GM21515 (cell line): Measurements from ENCODE around the gene CLSTN3.
"Not testable (repeated sequence)": the region's sequence is repeated elsewhere in the genome, so short reads cannot be mapped to it uniquely, and the experiment has no call there.

Source experiments
- ATAC-seq: cut with Tn5 transposase; IDR thresholded peaks from one replicate; pipeline ENCODE4 v1.9.1; 2021; ENCODE audit not compliant: unreplicated experiment

CLSTN3 gene

DNA sequence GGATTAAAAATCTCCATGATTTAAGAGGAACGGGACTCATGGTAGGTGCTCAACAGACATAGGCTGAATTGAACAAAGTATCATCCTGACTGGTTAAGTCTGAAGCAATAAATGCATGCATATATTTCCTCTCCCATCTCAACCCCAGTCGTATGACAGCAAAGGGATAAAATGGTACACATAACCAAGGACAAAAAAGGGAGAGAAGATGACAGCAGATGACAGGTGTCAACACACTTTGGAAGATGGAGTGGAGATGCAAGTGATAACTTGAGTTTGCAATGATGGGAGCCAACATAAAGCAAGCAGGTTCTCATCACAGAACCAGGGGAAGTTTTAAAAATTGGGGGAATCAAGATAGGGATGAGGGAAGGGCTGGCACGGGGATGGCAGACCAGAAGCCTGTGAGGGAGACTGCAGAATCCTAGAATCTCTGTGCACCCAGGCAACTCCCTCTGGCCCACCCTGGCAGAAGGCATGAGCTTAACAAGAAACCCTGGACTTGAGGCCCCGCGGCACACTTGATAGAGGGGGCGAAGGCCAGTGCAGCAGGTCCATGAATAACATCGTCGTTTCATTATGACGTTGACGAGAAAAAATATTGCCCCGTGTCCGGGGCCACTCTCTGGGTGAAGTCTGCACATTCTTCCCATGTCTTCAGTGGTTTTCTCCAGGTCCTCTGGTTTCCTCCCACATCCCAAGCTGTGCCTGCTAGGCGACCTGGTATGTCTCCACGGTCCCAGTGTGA, 26.2 kb upstream of the CLSTN3 start:
- ATAC-seq: no peak

DNA sequence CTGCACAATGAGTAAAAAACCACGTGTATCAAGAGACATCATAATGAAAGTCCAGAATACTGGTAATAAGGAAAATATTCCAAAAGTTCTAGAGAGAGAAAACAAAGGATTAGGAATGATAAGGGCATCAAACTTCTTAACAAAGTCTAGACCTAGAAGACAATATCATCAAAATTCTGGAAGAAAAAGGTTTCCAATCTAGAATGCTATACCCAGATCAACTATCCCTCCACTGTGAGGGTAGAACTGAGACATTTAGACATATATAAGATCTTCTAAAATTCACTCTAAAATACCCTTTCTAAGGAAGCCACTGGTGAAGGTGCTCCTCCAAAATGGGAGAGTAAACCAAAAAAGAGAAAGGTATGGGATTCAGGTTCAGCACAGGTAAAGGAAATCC, 24.1 kb upstream of the CLSTN3 start:
- no peak for ATAC-seq

DNA sequence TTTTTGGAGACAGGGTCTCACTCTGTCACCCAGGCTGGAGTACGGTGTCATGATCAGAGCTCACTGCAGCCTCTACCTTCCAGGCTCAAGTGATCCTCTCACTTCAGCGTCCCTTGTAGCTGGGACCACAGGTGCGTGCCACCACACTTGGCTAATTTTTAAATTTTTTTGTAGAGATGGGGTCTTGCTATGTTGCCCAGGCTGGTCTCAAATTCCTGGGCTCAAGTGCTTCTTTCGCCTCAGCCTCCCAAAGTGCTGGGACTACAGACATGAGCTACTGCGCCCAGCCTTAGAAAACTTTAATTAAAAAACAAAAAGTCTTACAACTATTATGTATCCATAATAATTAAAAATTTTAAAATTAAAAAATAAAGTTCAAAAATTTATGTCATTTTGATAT, 23.0 kb upstream of the CLSTN3 start:
- ATAC-seq: not testable (repeated sequence)

DNA sequence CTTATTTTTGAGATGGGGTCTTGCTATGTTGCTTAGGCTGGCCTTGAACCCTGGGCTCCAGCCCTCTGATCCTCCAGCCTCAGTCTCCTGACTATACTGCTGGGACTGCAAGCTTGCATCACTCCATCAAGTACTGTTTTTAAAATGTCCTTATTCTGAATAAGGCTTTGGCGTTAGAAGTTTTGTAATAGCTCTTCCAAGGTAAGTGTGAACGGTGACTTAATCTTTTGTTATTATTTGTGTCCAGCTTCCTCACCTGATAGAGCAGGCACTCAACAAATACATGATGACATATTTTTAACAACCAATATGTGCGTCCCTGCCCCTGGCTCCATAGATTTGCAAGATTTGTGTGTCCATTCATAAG, 22.6 kb upstream of the CLSTN3 start:
- ATAC-seq: no peak

DNA sequence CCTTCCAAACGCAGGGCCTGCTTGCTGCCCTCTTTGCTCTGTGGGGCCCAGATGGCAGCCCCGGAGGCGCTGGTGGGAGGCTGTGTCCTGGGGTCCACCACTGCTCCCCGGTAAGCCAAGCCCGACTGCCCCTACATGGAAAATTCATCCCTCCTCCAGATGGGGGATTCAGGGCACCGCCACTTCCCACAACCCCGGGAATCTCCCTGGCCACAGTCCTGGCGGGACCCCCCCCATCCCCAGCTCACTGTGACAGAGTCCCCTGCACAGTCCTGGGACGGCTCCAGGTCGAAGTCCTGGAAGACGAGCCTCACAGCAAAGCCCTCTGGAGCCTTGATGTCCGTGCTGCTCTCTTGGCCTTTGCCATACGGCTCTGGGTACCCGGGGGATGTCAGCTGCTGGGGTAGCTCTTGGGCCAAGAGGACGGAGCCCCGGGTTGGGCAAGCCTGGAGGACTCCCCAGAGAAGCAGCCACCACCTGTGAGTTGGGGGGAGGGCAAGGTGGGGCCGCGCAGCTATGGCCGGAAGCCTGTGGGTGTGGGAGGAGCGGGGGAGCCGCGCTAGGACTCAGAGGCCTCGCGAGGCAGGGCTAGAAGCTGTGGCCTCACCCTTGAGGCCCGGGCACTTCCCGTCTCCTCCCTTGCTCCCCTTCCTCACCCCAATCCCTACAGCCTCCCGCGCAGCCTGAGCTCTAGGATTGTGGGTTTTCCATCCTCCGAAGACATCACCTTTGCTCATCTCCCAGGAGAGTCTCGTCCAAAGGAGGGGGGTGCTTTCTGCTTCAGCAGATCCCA, 22.0 kb upstream of the CLSTN3 start:
- peak; percentile 84 for ATAC-seq

DNA sequence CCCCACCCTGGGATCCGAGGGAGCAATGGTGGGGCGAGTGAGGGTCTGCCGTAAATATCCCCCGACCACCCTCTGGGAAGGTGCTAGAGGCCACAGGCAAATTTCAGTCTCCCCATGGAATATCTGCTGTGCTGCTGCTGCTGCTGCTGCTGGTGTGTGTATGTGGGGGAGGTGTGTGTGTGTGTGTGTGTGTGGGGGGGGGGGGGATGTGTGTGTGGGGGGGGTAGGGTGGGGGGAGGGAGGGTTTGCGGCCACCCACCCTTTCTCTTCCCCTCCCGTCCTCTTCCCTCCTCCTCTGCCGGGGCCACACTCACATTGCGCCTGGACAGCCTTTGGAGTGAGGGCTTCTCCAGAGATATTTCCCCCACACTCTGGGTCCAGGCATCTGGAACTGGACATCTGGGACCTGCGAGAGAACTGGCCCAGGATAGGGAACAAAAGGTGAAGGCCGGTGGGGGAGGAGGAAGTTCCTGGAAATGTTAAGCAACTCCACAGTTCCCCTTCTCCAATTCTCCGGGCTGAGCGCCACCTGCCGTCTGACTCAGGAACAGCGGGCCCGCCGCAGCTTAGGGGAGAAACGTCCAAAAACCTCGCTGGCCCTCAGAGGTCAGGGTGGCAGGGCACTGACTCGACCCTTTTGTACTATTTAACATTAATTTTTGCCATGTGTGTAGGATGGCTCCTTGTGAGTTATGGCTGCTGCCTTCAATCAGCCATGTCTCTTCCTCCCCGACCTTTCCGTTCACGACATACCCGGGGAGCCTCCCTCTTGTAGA, 21.2 kb upstream of the CLSTN3 start, which contains the start of gene C1RL:
TSS of gene C1RL (minus strand) at position 419 of the 776 bp plus-strand sequence. CDS start at position 385, 34 bp downstream.
- no peak for ATAC-seq

DNA sequence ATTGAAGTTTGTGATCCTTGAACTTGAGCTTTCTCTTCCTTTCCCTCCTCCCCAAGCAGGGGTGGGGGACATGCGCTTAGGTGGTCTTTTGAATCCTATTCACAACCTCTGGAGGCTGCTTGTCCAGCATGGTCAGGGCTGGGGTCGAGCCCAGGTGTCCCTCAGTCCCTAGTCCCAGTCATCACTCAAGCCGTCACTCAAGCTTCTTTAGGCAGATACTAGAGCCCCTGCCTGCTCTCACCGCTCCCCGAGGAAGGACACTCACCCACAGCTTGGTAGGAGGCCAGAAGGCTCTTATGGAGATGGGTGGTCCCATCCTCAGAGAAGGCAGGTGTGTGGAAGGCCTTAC, 20.6 kb upstream of the CLSTN3 start:
- ATAC-seq: no peak

DNA sequence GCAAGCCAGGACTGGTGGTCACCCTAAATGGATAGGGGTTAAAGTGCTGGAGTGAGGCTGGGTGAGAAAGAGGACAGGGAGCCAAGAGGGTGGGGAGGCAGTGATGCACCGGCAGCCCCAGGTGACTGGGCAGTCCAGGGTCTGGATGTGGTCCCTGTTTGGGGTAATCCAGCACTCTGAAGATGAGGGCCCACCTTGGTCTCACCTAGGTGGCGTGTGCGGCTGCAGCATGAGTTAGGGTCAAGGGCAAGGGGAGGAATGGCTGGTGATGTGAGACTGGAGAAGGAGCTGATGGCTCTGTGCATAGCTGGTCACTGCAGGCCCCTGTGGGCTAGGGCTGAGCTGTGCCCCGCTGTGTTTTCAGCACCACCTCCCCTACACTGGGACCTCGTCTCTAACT, 19.5 kb upstream of the CLSTN3 start:
- no peak for ATAC-seq

DNA sequence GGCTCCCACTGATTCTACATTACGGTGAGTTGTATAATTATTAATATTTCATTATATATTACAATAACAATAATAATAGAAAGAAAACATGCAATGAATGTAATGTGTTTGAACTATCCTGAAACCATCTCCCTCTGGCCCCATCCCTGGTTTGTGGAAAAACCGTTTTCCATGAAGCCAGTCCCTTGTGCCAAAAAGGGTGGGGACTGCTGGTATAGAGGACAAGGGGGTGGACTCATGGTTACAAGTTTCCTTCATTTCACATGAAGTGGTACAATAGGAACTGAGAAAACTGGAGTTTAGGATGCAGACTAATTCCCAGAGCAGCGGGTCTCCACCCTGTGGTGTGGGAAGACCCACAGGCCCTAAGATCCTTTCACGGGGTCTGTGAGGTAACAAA, 18.1 kb upstream of the CLSTN3 start:
- ATAC-seq: no peak

DNA sequence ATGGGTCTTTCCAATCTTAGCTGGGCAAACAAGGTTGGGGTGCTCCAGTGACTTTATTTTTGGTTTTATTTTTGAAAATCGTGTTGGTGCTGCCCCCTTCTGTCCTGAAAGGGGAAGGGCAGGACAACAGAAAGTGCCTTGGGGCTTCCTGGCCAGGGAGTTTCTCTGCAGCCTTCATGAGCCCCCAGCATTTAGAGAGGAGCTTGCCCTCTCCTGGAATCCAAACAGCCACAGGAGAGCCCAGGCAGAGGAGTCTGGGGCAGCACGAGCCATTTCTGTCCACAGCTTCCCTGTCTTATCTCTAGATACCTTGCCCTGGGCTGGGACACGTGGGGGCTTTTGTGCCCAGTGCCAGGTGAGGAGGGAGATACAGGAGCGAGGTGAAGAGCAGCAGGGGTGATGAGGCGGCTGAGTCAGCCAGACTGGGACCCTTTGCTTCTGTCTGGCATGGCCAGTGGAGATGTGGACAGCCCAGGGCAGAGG, 16.7 kb upstream of the CLSTN3 start:
- no peak for ATAC-seq

DNA sequence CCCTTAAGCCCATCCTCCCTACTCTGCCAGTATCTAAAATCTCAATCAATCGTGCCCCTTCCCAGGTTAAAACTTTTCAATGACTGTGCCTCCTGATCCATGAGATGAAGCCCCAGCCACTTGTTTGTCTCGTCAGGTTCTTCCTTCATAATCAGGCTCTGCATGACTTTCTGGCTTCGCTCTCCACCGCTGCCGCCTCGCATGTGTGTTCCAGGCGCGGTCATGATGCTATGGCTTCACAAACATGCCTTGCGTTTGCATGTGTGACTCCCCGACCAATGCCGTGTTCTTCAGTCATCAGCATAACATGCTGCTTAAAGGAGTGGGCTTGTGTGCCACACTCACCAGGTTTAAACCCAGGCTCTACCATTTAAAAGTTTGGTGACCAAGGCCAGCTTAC, 16.2 kb upstream of the CLSTN3 start:
- ATAC-seq: no peak

DNA sequence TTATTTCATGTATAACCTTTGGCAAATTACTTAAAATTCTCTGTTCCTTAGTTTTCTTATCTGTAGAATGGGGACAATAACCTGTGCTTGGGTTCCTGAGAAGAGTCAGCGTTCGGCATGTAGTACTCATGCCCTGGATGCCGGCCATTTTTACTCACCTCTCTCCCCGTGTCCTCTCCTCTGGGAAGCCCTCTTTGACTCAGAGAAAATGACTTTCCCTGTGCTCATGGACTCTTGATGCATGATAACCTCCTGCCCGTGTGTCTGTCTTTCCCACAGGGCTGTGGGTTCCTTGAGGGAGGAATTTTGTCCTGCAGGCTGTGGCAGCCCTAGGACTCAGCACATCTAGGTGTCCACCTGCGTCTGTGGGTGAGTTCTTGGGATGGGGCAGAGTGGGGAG, 15.3 kb upstream of the CLSTN3 start:
- no peak for ATAC-seq

DNA sequence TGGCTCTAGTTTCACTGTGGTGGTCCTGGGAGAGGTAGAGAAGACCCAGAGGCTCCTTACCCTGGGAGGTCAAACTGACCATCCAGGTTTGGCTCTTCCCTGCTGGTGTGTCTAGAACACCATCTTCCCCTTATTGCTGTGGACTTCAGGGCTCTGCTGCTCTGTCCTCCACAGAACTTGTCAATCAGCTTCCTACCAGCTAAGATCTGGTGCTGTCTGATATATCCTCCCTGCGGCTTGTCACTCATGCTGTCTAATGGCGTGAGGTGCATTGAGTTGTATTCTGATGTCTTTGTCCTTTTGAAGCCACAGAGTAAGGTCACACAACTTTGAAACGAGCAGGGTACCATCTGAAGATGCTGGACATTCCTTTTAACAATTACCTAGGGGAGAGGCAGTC, 14.0 kb upstream of the CLSTN3 start:
- no peak for ATAC-seq

DNA sequence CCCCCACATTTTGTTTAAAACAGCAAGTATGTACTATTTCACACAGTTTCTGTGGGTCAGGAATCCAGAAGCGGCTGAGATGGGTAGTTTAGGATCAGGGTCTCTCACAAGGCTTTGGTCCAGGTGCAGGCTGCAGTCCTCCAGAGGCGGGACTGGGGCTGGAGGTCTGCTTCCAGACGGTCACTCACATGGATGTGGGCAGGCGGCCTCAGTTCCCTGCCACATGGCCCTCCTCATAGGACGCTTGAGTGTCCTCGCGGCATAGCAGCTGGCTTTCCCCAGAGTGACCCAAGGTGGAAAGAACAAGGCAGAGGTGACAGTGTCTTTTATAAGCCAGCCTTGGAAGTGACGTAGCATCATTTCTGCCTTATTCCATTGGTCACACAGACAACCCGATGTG, 13.3 kb upstream of the CLSTN3 start:
- ATAC-seq: no peak

DNA sequence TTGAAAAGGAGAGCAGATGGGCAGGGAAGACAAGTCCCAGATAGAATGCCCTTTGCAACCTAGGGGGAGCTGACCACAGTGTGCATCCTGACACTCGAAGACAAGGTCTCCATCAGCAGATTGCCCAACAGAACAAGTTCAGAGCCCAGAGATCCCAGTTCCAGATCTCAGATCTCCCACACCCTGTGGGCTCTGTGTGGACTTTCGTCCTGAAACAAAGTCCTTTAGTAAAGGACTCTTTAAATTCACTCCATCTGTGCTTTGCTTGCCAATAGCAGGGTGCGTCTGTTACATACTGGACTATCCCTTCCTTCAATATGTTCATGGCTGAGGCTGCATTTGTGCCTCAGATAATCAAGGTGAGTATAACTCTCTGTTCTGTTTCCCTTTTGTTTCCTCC, 12.5 kb upstream of the CLSTN3 start:
- no peak for ATAC-seq

DNA sequence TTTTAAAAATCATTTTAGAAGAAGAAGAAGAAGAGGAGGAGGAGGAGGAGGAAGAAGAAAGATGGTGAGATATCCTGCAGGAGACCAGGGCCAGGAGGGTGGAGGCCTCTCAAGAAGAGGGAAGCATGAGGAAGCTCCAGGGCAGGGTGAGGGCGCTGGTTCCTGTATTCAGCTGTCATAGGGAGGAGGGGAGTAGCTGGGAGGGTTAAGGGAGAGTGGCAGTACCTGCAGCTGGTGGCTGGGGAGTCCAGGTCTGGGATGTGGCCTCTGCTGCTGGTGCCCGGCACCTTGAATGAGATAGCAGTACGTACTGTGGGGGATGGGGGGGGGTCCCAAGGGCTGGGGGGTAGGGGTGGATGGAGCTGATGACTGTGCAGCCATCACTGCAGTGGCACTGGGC, 11.3 kb upstream of the CLSTN3 start:
- ATAC-seq: no peak

DNA sequence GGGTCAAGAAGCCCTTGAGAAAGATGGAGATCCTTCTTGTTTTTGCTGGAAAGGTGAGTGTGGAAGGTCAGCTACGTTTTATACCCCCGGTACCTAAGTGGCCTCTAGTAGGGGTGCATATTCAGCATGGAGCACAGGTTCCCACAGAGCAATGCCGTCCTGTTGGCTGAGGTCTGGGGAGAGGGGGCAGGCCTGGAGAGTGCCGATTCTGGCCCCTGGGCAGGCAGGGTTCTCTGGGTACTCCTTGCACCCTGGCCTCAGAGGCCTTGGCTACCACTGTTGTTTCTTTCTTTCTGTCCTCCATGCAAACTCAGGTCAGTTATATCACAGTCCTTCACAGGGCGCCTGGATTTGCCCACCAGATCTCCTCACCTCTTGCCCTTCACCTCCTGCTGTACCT, 10.0 kb upstream of the CLSTN3 start:
- ATAC-seq: no peak

DNA sequence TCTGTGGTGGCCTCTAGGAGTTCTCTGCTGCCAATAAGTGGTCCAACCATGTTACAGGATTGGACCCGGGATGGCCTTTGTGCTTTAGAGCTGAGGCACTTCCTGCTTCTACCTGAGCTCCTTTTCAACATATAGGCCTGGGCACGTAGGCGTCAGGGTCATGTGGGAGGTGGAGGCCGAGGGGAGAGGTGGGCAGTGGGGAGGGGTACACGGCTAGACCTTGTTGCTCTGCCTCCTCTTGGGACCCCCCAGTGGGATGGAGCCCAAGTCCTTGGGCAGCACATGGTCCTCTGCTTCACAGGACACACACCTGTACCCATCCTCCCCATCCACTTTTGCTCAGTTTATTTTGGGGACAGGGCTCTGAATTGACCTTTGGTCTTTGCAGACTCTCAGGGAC, 8.8 kb upstream of the CLSTN3 start:
- ATAC-seq: no peak

DNA sequence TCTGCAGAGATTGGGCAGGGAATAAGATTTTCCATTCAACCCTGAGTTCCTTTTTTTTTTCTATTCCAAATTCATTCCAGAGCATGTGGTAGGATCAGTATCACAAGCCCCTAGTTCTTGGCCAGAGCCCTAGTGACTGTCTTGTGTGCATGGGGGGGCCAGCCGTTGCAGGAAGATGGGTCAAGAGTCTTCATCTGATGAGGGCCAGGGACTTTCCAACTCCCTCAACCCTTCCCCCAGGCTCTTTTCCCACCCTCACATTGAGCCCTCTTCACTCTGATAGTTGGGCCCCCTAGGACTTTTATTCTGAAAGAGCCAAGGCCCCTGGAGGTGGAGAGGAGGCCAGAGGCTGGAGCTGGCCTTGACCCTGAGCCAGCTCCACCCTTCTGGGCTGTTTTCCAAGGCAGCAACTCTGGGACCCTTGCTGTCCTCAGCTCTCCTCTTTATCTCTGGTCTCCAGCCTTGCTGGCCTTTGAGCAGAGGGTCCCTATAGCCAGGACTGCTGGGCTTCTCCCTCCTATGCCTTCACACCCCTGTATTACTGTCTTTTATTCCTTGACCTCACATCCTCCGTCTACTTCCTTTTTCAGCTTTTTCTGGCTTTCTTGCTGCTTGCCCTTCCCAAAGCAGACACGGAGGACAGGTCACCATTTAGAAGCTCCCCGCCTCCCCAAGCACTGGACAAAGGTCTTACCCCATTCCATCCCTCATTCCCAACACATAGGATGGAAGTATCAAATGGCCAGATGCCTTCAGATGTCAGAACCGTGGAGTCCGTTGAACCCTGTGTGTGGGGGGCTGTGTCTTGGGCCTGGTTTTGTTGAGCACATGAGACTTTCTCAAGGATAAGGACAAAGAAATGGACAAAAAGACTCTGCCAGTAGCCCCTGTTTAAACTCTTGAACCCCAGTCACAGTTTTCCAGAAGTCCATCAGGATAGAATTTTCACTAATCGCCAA, 7.1 kb upstream of the CLSTN3 start:
- no peak for ATAC-seq

DNA sequence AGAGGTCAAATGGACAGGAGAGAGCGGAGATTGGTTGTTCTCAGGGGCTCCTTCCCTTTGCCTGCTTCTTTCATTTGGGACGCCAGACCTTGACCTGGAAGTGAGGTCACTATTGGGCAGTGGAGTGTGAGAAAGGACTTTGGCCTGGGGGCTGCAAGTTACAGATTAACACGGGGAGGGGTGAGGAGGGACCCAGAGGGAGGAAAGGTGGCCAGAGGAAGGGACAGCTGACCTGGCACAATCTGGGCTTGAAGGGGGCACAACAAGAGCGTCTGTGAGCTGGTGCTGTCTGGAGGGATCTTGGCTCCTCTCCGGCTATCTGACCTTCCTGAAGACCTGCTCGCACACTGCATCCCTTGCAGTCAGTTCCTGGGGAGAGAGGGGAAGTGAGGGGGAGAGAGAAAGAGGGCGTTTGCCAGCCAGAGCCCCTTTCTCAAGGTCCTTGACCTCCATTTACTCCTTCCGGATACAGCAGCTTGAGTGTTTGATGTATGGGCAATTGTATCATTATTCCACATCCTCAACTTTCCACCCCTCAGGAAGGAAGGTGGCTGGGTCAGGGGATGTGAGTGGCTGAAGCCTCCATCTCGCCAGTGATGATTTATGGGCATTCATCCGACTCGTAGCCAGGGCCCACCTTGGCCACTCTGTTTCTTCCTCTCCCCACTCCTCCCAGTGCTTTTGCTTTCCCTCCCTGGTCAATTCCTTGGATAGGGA, 6.2 kb upstream of the CLSTN3 start:
- no peak for ATAC-seq
